Stimulated activated CD4-positive, alpha-beta T cell treated with anti-CD3 and anti-CD28 coated beads, Interleukin-2, amount 100 ng/mL, for 48 hours (primary cell): ENCODE measurements around the gene RPP14.

Experiments used
- DNase-seq, 2 donors: peaks; one replicate each; pipeline ENCODE4 v3.0.0-alpha.2; 2020

RPP14 gene

DNA sequence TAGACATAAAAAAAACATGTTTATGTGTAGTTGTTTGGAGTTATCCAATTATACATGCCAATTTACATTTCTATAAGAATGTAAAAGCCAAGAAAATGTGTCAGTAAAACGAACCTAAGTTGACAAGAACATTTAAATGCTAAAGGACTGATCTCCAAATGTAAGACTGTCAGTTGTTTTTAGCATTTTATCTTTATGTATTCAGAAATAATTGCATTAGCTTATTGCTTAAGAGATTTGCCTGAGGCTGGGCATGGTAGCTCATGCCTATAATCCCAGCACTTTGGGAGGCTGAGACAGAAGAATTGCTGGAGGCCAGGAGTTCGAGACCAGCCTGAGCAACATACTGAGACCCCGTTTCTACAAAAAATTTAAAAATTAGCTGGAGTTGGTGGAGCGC lies 53.6 kb downstream of the RPP14 start:
- no peak for DNase-seq

DNA sequence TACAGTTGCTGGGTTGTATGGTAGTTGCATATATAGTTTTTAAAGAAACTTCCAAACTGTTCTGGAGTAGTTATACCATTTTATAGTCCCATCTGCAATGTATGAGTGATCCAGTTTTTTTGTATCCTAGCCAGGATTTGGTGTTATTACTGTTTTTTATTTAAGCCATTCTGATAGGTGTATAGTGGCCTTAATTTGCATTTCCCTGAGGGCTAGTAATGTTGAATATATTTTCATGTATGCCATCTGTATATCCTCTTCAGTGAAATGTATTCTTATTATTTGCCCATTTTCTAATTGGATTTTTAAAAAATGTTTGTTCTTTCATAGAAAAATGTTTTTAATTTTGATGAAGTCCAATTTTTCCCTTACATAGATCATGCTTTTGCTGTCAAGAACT lies 55.8 kb downstream of the RPP14 start:
- no peak for DNase-seq

DNA sequence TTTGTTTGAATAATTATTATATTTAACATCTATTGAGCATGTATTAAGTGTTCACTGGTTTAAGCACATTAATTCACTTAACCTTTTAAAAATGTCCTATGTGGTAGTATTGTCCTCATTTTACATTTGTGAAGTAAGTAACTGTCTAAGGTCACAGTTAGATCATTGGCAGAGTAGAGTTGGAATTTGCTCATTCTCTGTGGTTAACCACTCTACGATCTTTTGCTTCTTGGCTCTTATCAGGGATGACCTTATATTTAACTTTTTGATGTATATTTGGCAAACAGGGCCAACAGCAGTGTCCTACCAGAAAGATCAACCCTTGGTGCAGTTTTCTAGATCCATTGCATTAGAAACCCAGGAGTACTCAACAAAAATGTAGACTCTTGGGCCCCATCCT lies 60.7 kb downstream of the RPP14 start:
- no peak for DNase-seq

DNA sequence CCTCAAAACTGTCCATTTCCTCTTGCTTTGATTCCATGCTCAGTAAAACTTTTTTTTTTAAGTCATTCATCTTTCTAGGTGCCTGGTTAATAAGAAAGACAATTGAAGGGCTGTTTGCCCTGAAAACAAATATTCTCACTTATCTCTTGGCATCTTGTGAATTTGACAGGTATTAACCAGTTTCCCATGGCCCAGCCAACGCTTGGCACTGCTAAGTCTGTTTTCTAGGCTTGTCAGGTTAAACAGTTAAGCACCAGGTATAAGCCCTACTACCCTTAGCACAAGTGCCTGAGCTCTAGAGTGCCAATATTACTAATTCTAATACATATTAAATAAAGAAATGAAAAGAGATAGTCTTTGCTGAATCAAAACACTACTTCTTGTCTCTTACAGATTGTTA lies 63.0 kb downstream of the RPP14 start:
- DNase-seq = no peak
